ENCODE data around the gene FES.

- TF ChIP-seq CTCF (IDR thresholded peaks at IDR 0.05), result no peak
- TF ChIP-seq EP300 (IDR thresholded peaks at IDR 0.05), result no peak
- TF ChIP-seq POLR2AphosphoS5 (IDR thresholded peaks at IDR 0.05), result no peak
Observed at GRCh38 chr15:90905306-90906180, 21.2 kb downstream of the FES start.
